Stimulated activated CD4-positive, alpha-beta T cell treated with anti-CD3 and anti-CD28 coated beads, Interleukin-4, amount 100 ng/mL, for 1 hour (primary cell): ENCODE results near the gene KRTAP4-3.
"Not testable (repeated sequence)": the region's sequence is repeated elsewhere in the genome, so short reads cannot be mapped to it uniquely, and the experiment has no call there.

Source experiments
- DNase-seq: peaks from one replicate; pipeline ENCODE4 v3.0.0-alpha.2; 2020

KRTAP4-3 gene

DNA sequence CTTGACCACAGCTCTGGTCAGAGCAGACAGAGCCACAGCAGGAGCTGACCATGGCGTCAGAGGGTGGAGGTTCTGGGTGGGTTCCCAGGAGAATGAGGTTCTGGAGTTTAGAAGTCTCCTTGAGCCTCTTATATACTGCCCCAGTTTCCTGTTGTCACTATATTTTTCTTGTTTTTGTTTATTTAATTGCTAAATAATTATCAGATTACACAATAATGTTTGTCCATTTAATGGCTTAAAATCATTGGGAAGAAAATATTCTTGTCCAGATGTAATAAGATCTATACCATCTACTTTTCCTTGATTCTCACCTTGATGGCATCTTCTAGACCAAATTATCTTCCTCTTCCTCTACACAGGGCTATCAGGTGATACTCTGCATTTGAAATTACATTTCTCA lies at the start of gene KRTAP4-3:
KRTAP4-3 (minus strand) TSS at position 101 of the 400 bp plus-strand sequence; CDS start at position 52, 49 bp downstream.
- no peak for DNase-seq

DNA sequence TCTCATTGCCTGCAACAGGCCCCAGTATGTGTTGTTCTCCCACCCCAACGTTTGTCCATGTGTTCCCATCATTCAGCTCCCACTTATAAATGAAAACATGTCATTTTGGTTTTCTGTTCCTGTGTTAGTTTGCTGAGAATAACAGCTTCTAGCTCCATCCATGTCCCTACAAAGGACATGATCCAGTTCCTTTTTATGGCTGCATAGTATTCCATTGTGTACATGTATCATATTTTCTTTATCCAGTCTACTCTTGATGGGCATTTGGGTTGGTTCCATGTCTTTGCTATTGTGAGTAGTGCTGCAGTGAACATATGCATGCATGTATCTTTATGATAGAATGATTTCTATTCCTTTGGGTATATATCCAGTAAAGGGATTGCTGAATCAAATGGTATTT lies 47.7 kb upstream of the KRTAP4-3 start:
- DNase-seq: no peak

- no peak for DNase-seq
These were observed 44.6 kb upstream of the KRTAP4-3 start for GRCh38 chr17:41212524-41213169.

GRCh38 chr17:41211845-41212466 lies 43.9 kb upstream of the KRTAP4-3 start:
- no peak for DNase-seq

DNA sequence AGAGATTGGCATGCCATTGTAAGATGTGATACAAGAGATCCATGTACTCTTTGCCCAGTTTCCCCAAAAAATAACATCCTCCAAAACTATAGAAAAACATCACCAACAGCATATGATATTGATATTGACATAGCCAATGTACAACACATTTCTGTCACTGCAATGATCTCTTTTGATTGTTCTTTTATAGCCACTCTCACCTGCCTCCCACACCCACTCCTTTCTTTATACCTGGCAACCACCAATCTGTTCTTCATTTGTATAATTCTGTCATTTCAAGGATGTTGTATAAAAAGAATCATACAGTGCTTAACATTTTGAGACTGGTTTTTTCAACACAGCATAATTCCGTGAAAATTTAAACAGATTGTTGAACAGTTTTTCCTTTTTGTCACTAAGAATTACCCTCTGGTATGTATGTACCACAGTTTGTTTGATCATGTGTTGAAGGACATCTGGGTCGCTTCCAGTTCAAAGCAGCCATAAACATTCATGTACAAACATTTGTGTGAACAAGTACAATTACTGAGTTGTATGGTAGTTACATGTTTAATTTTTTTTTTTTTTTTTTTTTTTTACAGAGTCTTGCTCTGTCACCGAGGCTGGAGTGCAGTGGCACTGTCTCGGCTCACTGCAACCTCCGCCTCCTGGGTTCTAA lies 31.5 kb upstream of the KRTAP4-3 start:
- no peak for DNase-seq

- no peak for DNase-seq
These were observed 28.0 kb upstream of the KRTAP4-3 start for GRCh38 chr17:41196068-41196467.

- DNase-seq: no peak
These were observed 22.3 kb upstream of the KRTAP4-3 start for GRCh38 chr17:41190328-41190727.

GRCh38 chr17:41189837-41190318 lies 21.9 kb upstream of the KRTAP4-3 start, which contains the start of gene KRTAP9-1:
Gene KRTAP9-1, plus strand, starts transcription at chr17:41189887. Its CDS starts 0 bp downstream, at chr17:41189887.
- DNase-seq: not testable (repeated sequence)

GRCh38 chr17:41186872-41187271 lies 18.9 kb upstream of the KRTAP4-3 start:
- DNase-seq: no peak

DNA sequence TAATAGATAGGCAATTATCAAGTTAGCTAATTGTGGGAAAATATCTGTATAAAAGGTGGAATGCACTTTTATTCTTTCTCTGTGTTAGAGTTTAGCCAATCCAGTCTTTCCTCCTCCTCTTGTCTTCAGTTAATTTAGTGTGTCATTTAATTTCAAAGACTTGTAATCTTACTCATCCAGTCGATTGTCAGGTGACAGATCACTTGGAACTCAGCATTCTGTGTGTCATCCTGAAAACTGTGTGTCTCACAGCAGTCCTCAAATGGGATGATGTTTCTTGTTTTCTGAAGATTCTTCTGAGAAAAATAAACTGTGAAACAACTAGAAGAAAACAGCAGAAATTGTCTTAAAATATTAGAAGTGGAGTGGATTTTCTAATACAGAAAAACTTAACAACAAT lies 17.0 kb upstream of the KRTAP4-3 start:
- DNase-seq: no peak

DNA sequence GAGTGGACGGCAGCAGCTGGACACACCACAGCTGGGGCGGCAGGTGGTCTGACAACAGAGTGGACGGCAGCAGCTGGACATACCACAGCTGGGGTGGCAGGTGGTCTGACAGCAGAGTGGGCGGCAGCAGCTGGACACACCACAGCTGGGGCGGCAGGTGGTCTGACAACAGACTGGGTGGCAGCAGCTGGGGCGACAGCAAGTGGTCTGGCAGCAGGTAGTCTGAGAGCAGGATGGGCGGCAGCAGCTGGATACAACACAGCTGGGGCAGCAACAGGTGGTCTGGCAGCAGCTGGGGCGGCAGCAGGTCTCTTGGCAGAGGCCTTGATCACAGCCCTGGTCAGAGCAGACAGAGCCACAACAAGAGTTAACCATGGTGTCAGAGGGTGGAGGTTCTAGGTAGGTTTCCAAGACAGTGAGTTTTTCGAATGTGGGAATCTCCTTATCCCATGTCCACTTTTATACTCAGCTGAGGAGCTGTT lies 16.5 kb upstream of the KRTAP4-3 start, which contains the start of gene KRTAP4-1:
KRTAP4-1 (minus strand) TSS at position 432 of the 482 bp plus-strand sequence; CDS start at position 375, 57 bp downstream.
- DNase-seq: no peak

DNA sequence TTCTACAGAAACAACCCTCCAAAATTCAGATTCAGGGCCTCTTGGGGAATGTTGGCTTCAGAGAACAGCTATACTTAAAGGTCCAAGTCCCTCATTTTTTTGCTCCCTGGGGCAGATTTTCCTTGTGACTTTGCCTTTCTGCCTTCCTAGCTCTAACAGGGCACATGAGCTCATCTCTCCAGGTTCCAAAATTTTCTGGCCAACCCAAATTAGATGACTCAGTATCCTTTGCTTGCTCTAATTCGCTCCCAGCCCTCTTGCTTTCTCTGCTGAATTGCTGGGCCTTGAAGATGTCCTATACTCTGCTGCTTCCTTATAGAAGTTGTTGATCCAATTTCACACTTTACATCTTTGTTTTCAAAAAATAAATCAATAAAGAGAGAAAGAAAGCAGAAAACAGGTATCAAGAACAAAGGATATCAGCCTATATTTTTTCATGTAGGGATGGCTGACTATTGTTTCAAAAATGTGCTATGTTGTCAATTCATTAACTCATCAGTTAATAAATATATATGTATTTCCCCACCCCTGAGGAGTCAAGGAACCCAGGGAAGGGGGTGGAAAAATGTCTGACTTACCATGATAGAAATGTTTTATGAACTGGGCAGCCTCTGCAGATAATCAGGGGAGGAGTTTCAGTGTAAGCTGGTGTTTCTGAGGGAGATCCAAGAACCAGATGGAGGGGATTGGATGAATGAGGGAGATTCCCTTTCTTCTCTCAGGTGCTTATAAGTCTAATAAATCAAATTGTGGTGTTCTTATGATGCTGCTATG lies 11.0 kb upstream of the KRTAP4-3 start:
- DNase-seq: no peak

GRCh38 chr17:41178341-41178740 lies 10.3 kb upstream of the KRTAP4-3 start:
- DNase-seq: no peak

DNA sequence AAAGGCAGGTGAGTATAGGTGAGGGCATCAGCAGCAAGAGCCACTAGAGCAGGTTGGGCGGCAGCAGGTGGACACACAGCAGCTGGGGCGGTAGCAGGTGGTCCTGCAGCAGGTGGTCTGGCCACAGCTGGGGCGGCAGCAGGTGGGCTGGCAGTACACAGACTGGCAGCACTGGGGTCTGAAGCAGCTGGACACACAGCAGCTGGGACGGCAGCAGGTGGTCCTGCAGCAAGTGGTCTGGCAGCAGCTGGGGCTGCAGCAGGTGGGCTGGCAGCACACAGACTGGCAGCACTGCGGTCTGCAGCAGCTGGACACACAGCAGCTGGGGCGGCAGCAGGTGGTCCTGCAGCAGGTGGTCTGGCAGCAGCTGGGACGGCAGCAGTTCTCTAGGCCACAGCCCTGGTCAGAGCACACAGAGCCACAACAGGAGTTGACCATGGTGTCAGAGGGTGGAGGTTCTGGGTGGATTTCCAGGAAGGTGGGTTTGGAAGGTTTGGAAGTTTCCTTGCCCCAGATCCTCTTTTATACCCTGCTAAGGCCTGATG lies 9.8 kb upstream of the KRTAP4-3 start, which contains the start of gene KRTAP4-2:
KRTAP4-2 (minus strand) TSS at position 495 of the 545 bp plus-strand sequence; CDS start at position 438, 57 bp downstream.
- DNase-seq: no peak

- no peak for DNase-seq
These were observed 8.8 kb upstream of the KRTAP4-3 start for GRCh38 chr17:41176744-41177387.

DNA sequence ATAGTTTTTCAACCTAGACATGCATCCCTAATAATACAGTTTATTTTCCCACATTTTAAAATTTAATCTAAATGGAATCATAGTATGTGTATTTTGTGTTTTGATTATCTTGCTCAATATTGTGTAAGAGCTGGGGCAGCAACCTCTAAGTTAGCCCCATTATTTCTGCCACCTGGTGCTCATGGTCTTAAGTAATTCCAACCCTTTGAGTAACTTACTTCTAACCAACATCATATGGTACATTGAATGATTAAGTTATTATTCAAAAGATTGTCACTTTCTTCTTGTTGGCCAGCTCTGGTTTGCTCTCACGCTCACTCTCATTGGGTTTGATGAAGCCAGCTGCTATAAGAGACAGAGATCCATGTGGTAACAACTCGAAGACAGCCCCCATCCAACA lies 3.9 kb upstream of the KRTAP4-3 start:
- no peak for DNase-seq

GRCh38 chr17:41167561-41167960 lies 460 bp downstream of the KRTAP4-3 start:
- no peak for DNase-seq

DNA sequence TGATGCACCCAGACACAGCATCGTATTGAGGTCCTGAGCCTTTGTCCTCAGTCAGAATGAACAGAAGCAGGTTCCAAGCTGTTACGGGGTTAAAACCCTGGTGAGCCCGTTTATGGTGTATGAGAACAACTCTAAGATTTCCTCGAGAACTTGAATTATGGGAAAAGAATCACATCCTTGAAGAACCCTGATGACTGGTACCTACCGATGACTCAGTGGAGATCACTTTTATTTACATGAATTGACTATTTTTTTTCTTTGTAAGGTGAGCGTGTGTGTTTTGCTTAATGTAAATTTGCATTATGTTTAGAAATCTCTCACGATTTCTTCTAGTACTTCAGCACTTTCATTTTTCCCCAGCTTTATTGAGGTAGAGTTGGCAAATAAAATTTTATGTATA lies 4.2 kb downstream of the KRTAP4-3 start:
- DNase-seq: no peak

GRCh38 chr17:41160648-41161047 lies 7.4 kb downstream of the KRTAP4-3 start, which contains the start of gene KRTAP4-4:
Gene KRTAP4-4, minus strand, starts transcription at chr17:41160748. Its CDS starts 57 bp downstream, at chr17:41160691.
- DNase-seq: no peak

- DNase-seq: not testable (repeated sequence)
These were observed 7.8 kb downstream of the KRTAP4-3 start for GRCh38 chr17:41160190-41160589.

DNA sequence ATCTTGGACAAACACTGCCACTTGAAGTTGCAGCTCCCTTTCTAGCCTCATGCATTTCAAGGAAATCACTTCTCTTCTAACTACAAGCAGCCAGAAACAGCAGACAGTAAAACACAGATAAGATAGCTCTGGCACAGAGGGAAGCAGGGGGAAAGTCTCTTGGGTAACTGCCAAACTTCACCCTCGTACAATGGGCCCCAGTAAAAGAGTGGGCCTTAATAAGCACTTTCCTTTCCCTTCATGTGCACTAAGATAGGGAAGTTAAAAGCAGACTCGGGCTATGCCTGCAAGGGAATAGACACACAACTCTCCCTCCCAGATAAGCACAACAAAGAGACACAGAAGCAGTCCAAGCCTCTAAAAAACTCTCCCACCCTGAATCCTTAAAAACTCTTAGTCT lies 14.2 kb downstream of the KRTAP4-3 start:
- DNase-seq: no peak

- DNase-seq: no peak
These were observed 16.5 kb downstream of the KRTAP4-3 start for GRCh38 chr17:41151525-41151924.
